GM19328 (cell line): ENCODE data around the gene FARP1.

Source experiments
- ATAC-seq: cut with Tn5 transposase; IDR thresholded peaks from one replicate; pipeline ENCODE4 v1.9.1; 2021; ENCODE audit warnings: mild to moderate bottlenecking, moderate library complexity; ENCODE audit not compliant: unreplicated experiment

FARP1 gene

GRCh38 chr13:98385606-98386005 lies 242.7 kb downstream of the FARP1 start:
- no peak for ATAC-seq

- ATAC-seq: no peak
These were observed 243.7 kb downstream of the FARP1 start for GRCh38 chr13:98386637-98387036.

DNA sequence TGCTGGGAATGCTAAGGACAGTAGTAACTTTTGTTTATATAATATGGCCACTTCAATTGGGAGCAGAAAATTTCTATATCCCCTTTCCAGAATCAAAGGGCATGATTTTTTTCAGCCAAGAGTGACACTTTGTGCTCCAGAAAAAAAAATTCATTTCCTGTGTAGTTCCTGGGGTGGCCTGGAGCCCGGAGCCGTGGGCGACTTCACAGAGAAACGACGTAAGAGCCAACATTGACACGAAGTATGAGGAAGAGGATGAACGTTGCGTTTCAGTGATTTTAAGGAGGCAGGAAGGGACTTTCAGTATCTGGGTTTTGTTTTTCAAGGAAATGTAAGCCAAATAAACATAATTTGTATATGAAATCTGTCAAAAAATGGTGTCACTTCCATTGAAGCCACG lies 246.4 kb downstream of the FARP1 start:
- ATAC-seq: no peak

DNA sequence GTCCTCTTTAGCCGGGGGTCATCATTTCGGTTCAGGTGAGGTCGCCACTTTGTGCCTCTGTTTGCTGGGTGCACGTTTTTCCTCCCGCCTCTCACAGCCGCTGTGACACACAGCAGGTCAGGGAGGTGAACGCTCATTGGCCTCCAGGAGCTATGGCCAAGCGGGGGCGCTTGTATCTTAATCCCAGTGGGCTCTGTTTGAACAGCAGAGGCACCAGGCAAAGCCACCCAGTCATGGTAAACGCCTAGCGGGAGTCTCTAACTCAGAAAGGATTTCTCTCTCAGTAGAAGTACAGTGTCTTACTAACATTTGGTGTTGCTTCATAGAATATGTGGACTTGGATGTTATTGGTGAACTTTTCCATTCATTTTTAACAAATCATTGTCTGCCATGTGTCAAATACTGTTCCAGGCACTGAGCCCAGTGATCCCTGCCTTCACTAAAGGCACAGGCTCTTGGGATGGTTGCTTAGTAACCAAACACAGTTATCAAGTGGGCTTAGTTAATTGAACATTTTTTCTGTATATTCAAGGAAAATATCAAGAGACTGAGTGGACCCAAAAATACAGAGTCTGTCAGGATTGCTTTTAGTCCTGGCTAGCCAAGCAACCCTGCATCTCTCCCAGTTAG lies 247.3 kb downstream of the FARP1 start:
- no peak for ATAC-seq

DNA sequence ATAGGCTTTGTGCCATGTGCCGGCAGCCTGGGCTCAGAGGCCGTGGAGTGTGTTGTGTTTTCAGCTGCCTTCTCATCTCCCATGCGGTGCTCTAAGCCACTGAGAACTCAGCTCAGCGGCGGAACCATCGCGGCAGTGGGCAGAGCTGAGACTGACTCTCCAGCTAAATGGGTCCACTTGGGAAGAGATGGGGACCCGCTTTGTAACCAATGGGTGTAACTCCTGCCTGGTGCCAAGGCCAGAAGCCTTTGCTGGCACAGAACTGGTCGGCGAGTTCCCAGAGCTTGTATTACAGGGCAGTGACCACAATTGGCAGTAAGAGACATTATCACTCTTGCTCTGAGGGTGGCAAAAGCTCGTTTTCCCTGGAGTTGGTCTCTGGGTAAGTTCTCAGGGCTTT lies 251.0 kb downstream of the FARP1 start:
- ATAC-seq: no peak

DNA sequence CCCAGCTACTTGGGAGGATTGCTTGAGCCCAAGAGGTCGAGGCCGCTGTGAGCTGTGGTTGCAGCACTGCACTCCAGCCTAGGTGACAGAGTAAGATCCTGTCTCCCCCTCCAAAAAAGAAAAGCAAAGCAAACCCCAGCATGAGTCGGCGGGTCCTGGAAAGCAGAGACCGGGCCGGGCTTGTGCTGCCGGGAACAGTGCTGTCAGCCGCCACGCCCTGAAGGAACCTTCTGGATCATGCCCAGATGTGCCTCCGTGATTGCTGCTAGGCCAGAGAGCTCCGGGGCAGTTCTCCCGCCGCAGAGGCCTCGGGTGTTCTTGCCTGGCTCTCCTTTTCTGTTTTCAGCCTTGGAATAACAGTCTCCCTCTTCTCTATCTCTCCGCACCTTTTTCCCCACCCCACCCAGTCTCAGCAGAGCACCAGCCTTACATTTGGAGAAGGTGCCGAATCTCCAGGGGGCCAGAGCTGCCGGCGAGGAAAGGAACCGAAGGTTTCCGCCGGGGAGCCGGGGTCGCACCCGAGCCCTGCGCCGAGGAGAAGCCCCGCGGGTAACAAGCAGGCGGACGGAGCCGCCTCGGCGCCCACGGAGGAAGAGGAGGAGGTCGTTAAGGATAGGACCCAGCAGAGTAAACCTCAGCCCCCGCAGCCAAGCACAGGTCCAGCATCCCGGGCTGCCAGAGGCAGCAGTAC lies 252.1 kb downstream of the FARP1 start:
- no peak for ATAC-seq

DNA sequence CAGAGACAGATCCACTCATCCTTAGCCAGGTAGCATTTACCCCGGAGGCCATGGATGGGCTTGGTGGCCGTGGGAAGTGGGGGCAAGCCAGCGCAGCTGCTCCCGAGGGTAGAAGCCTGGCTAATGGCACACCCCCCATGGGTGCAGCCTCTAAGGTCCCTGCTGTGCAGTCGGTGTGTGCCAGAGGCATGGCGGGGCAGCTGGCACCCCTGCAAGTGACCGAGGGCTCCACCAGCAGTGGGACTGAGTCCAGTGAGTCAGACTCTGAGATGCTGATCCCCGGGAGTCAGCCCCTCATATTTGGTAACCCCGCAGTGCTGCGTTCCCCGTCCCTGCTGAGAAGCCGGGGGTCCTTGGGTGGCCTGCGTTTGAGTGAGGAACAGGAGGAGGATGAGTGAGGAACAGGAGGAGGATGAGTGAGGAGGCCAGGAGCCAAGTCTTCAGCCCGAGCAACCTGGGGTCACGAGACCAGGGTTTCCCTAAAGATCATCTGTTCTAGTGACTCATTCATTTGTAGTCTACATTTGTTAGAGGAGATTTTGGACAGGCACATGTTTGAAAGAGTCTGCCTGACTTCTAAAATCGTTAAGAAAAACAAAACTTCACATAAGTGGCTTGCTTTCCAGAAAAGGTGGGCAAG lies 253.3 kb downstream of the FARP1 start:
- no peak for ATAC-seq

- ATAC-seq: no peak
These were observed 254.3 kb downstream of the FARP1 start for GRCh38 chr13:98397221-98397620.

DNA sequence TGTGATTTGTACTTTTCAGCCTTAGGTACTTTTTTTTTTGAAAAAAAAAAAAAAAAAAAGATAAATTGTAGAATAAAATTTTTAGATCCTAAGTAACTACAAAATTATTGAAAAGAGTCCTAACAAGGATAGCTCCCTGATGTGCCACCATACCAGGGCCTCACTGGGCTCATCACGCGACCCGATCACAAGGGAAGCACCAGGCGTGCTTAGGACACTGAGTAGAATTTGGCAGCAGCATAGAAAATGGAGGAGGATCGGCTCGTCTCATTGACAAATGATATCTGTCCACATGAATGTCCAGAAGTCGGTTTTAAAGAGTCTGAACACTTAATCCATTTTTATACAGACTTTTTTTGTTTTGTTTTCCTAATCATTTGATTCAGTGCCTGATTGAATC lies 255.0 kb downstream of the FARP1 start:
- ATAC-seq: no peak

DNA sequence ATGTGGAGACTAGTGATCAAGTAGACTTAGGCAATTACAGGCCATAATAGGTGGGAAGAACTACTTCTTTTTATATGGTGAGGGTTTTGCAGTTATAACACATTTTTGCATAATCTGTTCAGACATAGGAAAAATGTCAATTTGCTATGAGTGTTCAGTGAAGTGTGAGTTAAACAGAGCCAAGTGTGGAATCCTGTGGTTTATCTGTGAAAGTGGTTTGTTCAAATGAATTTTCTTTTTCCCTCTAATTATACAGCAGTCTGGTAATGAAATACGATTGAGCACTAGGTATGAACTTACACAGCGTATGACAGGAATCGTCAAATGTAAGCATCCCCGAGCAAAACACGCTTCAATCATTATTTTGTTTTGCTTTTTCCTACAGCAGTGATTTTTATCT lies 255.7 kb downstream of the FARP1 start:
- ATAC-seq: no peak

- ATAC-seq: no peak
These were observed 256.9 kb downstream of the FARP1 start for GRCh38 chr13:98399756-98400155.

DNA sequence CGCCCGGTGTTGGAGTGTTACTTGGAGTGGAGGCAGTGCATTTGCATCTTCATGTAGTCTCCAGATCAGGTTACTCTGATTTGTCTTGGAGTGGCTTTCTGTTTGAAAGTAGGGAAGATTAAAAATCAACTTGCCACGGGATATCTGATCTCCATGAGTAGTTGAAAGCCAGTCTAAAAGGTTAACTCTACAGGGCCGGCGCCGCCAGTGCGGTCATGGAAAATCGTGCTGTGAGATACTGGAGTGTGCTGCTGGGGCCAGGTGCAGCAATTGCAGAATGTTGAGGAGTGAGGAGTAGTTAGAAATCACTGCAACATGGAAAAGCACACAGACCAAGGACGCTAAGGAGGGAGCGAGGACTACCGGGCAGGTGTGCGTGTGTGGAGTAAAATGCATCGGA lies 259.0 kb downstream of the FARP1 start:
- ATAC-seq: no peak

GRCh38 chr13:98403076-98403475 lies 260.2 kb downstream of the FARP1 start:
- ATAC-seq: no peak

GRCh38 chr13:98405107-98405571 lies 262.2 kb downstream of the FARP1 start:
- ATAC-seq: no peak

- ATAC-seq: no peak
These were observed 262.9 kb downstream of the FARP1 start for GRCh38 chr13:98405690-98406344.

DNA sequence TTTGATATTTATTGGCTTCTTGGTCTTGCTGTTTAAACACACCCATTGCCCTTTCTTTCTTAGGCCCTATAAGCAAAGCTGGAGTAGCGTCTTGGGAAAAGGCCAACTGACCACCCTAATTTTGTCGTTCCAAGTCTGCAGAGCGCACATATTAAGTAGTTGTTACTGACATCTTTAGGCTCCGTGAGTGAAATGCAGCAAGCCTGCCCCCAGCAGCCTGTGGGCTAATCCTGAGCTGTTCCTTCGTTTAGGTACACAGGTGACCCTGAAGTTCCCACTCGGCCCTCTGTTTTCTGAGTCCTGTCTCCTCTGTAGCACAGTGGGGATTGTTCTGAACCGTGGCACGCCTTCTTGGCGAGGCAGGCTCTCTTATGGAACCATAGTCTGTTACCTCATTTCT lies 263.5 kb downstream of the FARP1 start:
- no peak for ATAC-seq

GRCh38 chr13:98406971-98407370 lies 264.1 kb downstream of the FARP1 start:
- ATAC-seq: no peak

DNA sequence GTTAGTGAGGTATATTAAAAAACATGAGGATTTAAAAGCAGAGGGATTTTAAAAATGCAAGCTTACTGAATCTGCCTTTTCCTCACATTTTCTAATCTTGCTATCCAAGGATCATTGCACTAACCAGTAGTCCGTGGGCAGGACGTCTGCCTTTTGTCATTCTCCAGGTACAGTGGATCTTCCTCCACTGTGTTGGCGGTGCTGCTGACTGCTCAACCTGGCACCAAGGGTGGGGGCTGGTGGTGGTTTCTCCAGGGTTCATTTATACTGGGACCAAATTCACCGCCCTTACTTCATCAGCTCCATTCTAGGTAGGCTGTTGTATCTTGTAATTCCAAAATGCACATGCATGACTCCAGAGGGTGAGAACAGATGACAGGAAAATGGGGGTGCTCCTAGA lies 264.7 kb downstream of the FARP1 start:
- ATAC-seq: no peak

GRCh38 chr13:98409281-98409680 lies 266.4 kb downstream of the FARP1 start:
- no peak for ATAC-seq

GRCh38 chr13:98410612-98411011 lies 267.7 kb downstream of the FARP1 start:
- no peak for ATAC-seq

DNA sequence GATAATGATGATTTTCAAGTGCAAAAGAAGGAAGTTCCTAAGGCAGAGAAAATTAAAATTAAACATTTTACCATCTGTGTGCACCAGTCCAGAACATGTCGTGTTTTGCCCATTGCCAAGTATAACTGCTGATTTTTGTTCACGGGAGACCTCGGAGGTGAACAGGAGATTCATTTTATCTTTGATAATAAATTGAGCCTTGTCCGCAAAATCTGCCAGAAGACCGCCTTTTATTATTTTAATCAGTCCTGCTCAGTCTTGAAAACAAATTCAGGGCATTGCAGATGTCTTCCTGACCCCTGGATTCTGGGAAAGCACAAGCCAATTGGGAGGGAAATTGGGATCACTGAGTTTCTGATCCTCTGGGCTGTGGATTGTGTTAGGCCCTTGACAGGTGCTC lies 268.1 kb downstream of the FARP1 start:
- ATAC-seq: no peak
